Rectal smooth muscle tissue (tissue), 1 donor: ENCODE results near the gene SSTR3.

Experiments
- H3K27ac ChIP-seq: one replicate; pipeline ENCODE4 v1.7.0; 2013; ENCODE audit warnings: low read depth, low read length, inconsistent platforms
- H3K27me3 ChIP-seq: one replicate; pipeline ENCODE4 v1.7.0; 2013; ENCODE audit warnings: low read length; ENCODE audit not compliant: control insufficient read depth, insufficient read depth
- H3K36me3 ChIP-seq: one replicate; pipeline ENCODE4 v1.7.0; 2013; ENCODE audit warnings: low read length; ENCODE audit not compliant: control insufficient read depth, insufficient read depth
- H3K4me1 ChIP-seq: one replicate; pipeline ENCODE4 v1.7.0; 2013; ENCODE audit warnings: low read length; ENCODE audit not compliant: control insufficient read depth, insufficient read depth
- H3K4me3 ChIP-seq: one replicate; pipeline ENCODE4 v1.7.0; 2013; ENCODE audit warnings: low read length
- H3K9ac ChIP-seq: one replicate; pipeline ENCODE4 v1.7.0; 2013; ENCODE audit warnings: low read length

SSTR3 gene

DNA sequence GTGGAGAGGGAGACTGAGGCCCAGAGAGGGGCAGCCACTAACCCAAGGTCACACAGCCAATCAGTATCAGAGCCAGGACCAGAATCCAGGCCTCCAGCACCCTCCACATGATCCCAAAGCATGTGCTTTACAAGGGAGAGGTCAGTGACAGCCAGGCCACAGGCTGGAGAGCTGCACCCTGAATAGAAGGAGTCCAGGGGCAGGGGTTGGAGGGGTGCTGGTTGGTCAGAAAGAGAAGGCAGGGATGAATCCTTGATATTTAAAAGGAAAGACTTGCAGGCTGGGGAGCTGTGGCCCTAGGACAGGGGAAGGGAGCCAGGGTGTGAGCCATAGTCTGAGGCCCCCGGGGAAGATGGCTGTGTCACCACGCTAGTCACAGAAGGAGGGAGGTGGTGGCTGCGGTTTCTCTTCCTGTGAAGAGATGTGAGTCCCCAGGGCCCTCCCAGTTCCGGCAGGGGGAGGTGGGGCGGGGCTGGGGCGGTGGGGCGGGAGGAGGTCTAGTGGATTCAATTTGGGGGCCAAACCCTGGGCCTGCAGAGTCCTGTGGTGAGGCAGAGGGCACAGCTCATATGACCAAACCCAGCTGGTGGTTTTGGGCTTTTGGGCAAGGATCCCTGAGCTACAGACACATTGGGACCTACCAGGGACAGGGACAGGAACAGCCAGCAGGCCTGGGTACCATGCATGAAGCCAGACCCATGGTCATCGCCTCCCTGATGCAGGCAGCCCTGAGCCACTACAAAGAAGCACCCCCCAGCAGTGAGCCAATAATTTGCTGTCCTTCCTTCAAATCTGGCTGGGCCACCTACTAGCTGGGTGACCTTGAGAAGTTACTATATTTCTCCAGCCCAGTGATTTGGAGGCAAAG is 17.8 kb upstream of the SSTR3 start:
- Histone ChIP-seq H3K4me3 (no peak overlapping the region), H3K27me3 (peaks cover 4% of the 10 kb centered on the region), H3K27ac (no peak overlapping the region), H3K9ac (no peak overlapping the region), H3K36me3 (peaks cover 2% of the 10 kb centered on the region), H3K4me1 (no peaks in the 10 kb centered on the region)

- Histone ChIP-seq H3K9ac (no peak overlapping the region), H3K36me3 (peaks cover 2% of the 10 kb centered on the region), H3K27me3 (peaks cover under 1% of the 10 kb centered on the region), H3K4me3 (no peak overlapping the region), H3K27ac (no peak overlapping the region), H3K4me1 (no peaks in the 10 kb centered on the region)
Measured at GRCh38 chr22:37229012-37229804, 16.9 kb upstream of the SSTR3 start.

- no peak overlapping the region for H3K9ac ChIP-seq
- peaks cover 2% of the 10 kb centered on the region for H3K36me3 ChIP-seq
- no peak overlapping the region for H3K27ac ChIP-seq
Measured at GRCh38 chr22:37228106-37229011, 16.1 kb upstream of the SSTR3 start.

DNA sequence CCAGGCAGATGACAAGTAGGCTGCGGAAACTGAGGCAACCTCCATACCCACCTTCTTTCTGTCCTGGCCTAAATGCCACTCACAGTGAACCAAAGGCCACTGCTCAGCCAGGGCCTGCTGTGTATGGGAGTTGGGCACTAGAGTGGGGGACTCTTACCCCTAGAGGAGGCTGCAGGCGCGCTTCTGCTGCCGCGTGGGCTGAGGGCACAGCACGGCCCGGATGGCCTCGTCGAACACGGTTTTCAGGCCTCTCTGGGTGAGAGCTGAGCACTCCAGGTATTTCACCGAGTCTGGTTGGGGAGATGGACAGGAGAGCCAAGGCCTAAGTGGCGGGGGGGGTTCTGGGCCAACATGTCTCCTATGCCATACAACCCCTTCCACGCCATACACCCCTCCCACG is 14.2 kb upstream of the SSTR3 start:
- Histone ChIP-seq H3K27ac (no peak overlapping the region), H3K36me3 (no peaks in the 10 kb centered on the region), H3K4me3 (no peak overlapping the region), H3K27me3 (no peaks in the 10 kb centered on the region), H3K9ac (no peak overlapping the region), H3K4me1 (no peaks in the 10 kb centered on the region)

More at GRCh38 chr22:37228106-37229011, 16.1 kb upstream of the SSTR3 start:
- H3K27me3 ChIP-seq = no peaks in the 10 kb centered on the region
- no peaks in the 10 kb centered on the region for H3K4me1 ChIP-seq
- no peak overlapping the region for H3K4me3 ChIP-seq

- no peak overlapping the region for H3K9ac ChIP-seq
- H3K36me3 ChIP-seq = no peaks in the 10 kb centered on the region
- H3K4me1 ChIP-seq = no peaks in the 10 kb centered on the region
- no peak overlapping the region for H3K27ac ChIP-seq
- H3K27me3 ChIP-seq = no peaks in the 10 kb centered on the region
- H3K4me3 ChIP-seq = no peak overlapping the region
Measured at GRCh38 chr22:37226087-37226486, 13.8 kb upstream of the SSTR3 start.

- H3K4me1 ChIP-seq = no peaks in the 10 kb centered on the region
- H3K4me3 ChIP-seq = no peak overlapping the region
- no peaks in the 10 kb centered on the region for H3K27me3 ChIP-seq
- no peaks in the 10 kb centered on the region for H3K36me3 ChIP-seq
- H3K9ac ChIP-seq = no peak overlapping the region
- H3K27ac ChIP-seq = no peak overlapping the region
Measured at GRCh38 chr22:37225481-37225880, 13.2 kb upstream of the SSTR3 start.

GRCh38 chr22:37224757-37225420 is 12.6 kb upstream of the SSTR3 start:
- Histone ChIP-seq H3K4me3 (no peak overlapping the region), H3K9ac (no peak overlapping the region), H3K4me1 (no peaks in the 10 kb centered on the region), H3K36me3 (no peaks in the 10 kb centered on the region), H3K27me3 (no peaks in the 10 kb centered on the region), H3K27ac (no peak overlapping the region)

- H3K4me3 ChIP-seq = no peak overlapping the region
- H3K27ac ChIP-seq = no peak overlapping the region
- no peaks in the 10 kb centered on the region for H3K36me3 ChIP-seq
- no peak overlapping the region for H3K9ac ChIP-seq
- H3K4me1 ChIP-seq = no peaks in the 10 kb centered on the region
- no peaks in the 10 kb centered on the region for H3K27me3 ChIP-seq
Measured at GRCh38 chr22:37223965-37224551, 11.8 kb upstream of the SSTR3 start.

- Histone ChIP-seq H3K4me3 (no peak overlapping the region), H3K27me3 (no peaks in the 10 kb centered on the region), H3K27ac (no peak overlapping the region), H3K4me1 (no peaks in the 10 kb centered on the region), H3K36me3 (no peaks in the 10 kb centered on the region), H3K9ac (no peak overlapping the region)
Measured at GRCh38 chr22:37222440-37222971, 10.2 kb upstream of the SSTR3 start.

- Histone ChIP-seq H3K27ac (no peak overlapping the region), H3K27me3 (no peaks in the 10 kb centered on the region), H3K9ac (no peak overlapping the region), H3K4me3 (no peak overlapping the region), H3K36me3 (no peaks in the 10 kb centered on the region), H3K4me1 (no peaks in the 10 kb centered on the region)
Measured at GRCh38 chr22:37221424-37222333, 9.4 kb upstream of the SSTR3 start.
